Endothelial cell of umbilical vein (primary cell): ENCODE results near the gene ABCB6. TPM values are rescaled to one million over a fixed set of nuclear protein-coding genes. Genes with fewer than 3 reads are reported as not detected.

Source experiments
- BruUV-seq: library from RNA; stranded (reverse); fragments of 400-500 nt; replicated peaks from 2 replicates; lab custom pipeline; 2021; lab: Mats Ljungman, UMichigan
- CTCF ChIA-PET: fragments of 300-600, 350-600 bp; sonication (Branson Sonifier 250); formaldehyde crosslinking; loops from one replicate; lab custom pipeline; 2021; ENCODE audit warnings: antibody characterized with exemption, inconsistent platforms; lab: Charles Lee
- POLR2A ChIA-PET: fragments of 300-600, 350-600 bp; sonication (Branson Sonifier 250); formaldehyde crosslinking; loops from one replicate; lab custom pipeline; 2021; ENCODE audit warnings: antibody characterized with exemption, inconsistent platforms; lab: Charles Lee
- DNase-seq: peaks from one replicate; pipeline ENCODE4 v3.0.0-alpha.2; 2011; ENCODE audit warnings: low read depth, low spot score
- FAIRE-seq: peaks from 2 replicates; lab custom pipeline; 2011; peaks lifted over from hg19 to GRCh38; lab: Jason Lieb, UNC
- H2AFZ ChIP-seq: 2 replicates; pipeline ENCODE4 v1.6.0; 2012; ENCODE audit warnings: low read depth, low read length, control low read depth, inconsistent platforms
- H3K27ac ChIP-seq: 2 replicates; pipeline ENCODE4 v1.5.1; 2011; ENCODE audit warnings: low read depth, mild to moderate bottlenecking, control low read depth, low read length, moderate library complexity; ENCODE audit not compliant: insufficient read depth
- H3K27me3 ChIP-seq, 2 experiments: 2 replicates each; pipeline versions ENCODE4 v1.6.0 to v1.6.1; 2011; ENCODE audit warnings: low read length in 2 of 2, mixed read lengths in 1 of 2; ENCODE audit not compliant: control insufficient read depth in 2 of 2, insufficient read depth in 2 of 2
- H3K36me3 ChIP-seq, 2 experiments: 2 replicates in 1 of 2; 3 replicates in 1 of 2; pipeline ENCODE4 v1.5.1; 2011; ENCODE audit warnings: low read length in 2 of 2, mild to moderate bottlenecking in 1 of 2, moderate library complexity in 1 of 2; ENCODE audit not compliant: control insufficient read depth in 2 of 2, insufficient read depth in 2 of 2; ENCODE audit errors: extremely low read depth in 1 of 2
- H3K4me1 ChIP-seq: 3 replicates; pipeline ENCODE4 v1.5.1; 2011; ENCODE audit warnings: mild to moderate bottlenecking, low read length; ENCODE audit not compliant: control insufficient read depth, insufficient read depth; ENCODE audit errors: extremely low read depth
- H3K4me2 ChIP-seq: 2 replicates; pipeline ENCODE4 v1.6.1; 2011; ENCODE audit warnings: low read length, control low read depth, mixed read lengths; ENCODE audit not compliant: insufficient read depth
- H3K4me3 ChIP-seq, 3 experiments: fragments of 200-600 bp in 1 of 3; sonication (generic), shearing (Covaris generic) in 1 of 3; replicated peaks in 1 of 3; 2 replicates each; pipeline ENCODE4 v1.5.1; 2011 to 2016; ENCODE audit warnings: control low read depth in 3 of 3, low read length in 3 of 3, mild to moderate bottlenecking in 2 of 3, inconsistent platforms in 1 of 3, low read depth in 1 of 3, moderate library complexity in 1 of 3; ENCODE audit not compliant: insufficient read depth in 1 of 3
- H3K79me2 ChIP-seq: 2 replicates; pipeline ENCODE4 v1.6.0; 2012; ENCODE audit warnings: low read length, inconsistent platforms; ENCODE audit not compliant: control insufficient read depth, insufficient read depth
- H3K9ac ChIP-seq: replicated peaks from 2 replicates; pipeline ENCODE3; 2011; ENCODE audit warnings: low read length, control low read depth; ENCODE audit not compliant: insufficient read depth; ENCODE audit errors: extremely low read depth
- H3K9me1 ChIP-seq: replicated peaks from 3 replicates; pipeline ENCODE4 v1.6.0; 2011; ENCODE audit warnings: mild to moderate bottlenecking, low read length; ENCODE audit not compliant: control insufficient read depth, insufficient read depth; ENCODE audit errors: extremely low read depth
- H3K9me3 ChIP-seq: replicated peaks from 2 replicates; pipeline ENCODE4 v1.5.1; 2012; ENCODE audit warnings: low read length, inconsistent platforms; ENCODE audit not compliant: control insufficient read depth, insufficient read depth
- H4K20me1 ChIP-seq: replicated peaks from 2 replicates; pipeline ENCODE3; 2011; ENCODE audit warnings: mild to moderate bottlenecking, low read length; ENCODE audit not compliant: control insufficient read depth, insufficient read depth; ENCODE audit errors: extremely low read depth
- EZH2 ChIP-seq: IDR thresholded peaks from 2 replicates; pipeline ENCODE4 v1.6.1; 2012; ENCODE audit warnings: borderline replicate concordance, low read depth, mild to moderate bottlenecking, moderate library complexity, low read length, inconsistent platforms; ENCODE audit not compliant: severe bottlenecking
- FOS ChIP-seq: IDR thresholded peaks from 2 replicates; pipeline ENCODE4 v1.6.1; 2011; ENCODE audit warnings: mild to moderate bottlenecking, low read length, moderate library complexity, borderline replicate concordance; ENCODE audit not compliant: insufficient read depth
- GATA2 ChIP-seq: IDR thresholded peaks from 2 replicates; pipeline ENCODE4 v1.7.0; 2011; ENCODE audit warnings: low read depth, mild to moderate bottlenecking, moderate library complexity, mixed read lengths, low read length; ENCODE audit not compliant: insufficient read length, insufficient read depth
- JUN ChIP-seq: IDR thresholded peaks from 2 replicates; pipeline ENCODE4 v1.6.1; 2011; ENCODE audit warnings: borderline replicate concordance, low read depth; ENCODE audit not compliant: insufficient read length, insufficient read depth
- MYC ChIP-seq: IDR thresholded peaks from one replicate; pipeline ENCODE4 v1.6.1; 2011; ENCODE audit warnings: mild to moderate bottlenecking, low read depth, low read length
- POLR2A ChIP-seq: IDR thresholded peaks from 2 replicates; pipeline ENCODE4 v1.6.1; 2012; ENCODE audit warnings: low read depth, mild to moderate bottlenecking, control low read depth, low read length
- POLR2AphosphoS5 ChIP-seq: IDR thresholded peaks from 2 replicates; pipeline ENCODE4 v1.6.1; 2012; ENCODE audit warnings: low read depth, mild to moderate bottlenecking, control low read depth, low read length, moderate library complexity; ENCODE audit not compliant: insufficient read depth
- dilution Hi-C: fragments of 300-500 bp; cut with MboI; formaldehyde crosslinking; loops from one replicate; pipeline ENCODE4 v1.15.0; 2019; ENCODE audit warnings: low sequenced_read_pairs; ENCODE audit not compliant: extremely low pct_ligation_motif_present
- intact Hi-C: fragments of 100-400 bp; cut with micrococcal nuclease; formaldehyde crosslinking; loops from one replicate; pipeline ENCODE4 v1.10.0; 2022
- polyA plus RNA-seq, 4 experiments: library from polyadenylated mRNA; depleted of rRNA in 3 of 4; stranded (reverse) in 3 of 4; unstranded in 1 of 4; fragments of >200 nt; gene quantifications; 2 replicates each; pipeline versions ENCODE4 v1.2.1 to v1.2.3, GENCODE V29; 2011 to 2012; ENCODE audit warnings: missing spikeins in 1 of 4
- total RNA-seq: library from RNA; stranded (reverse); gene quantifications from 2 replicates; pipeline ENCODE4 v1.2.3, GENCODE V29; 2021
- TF ChIP-seq, protein P1 (sequence below): IDR thresholded peaks from 2 replicates; pipeline ENCODE4 v1.6.1; 2011; ENCODE audit not compliant: insufficient read depth, insufficient read length
- TF ChIP-seq, protein P2 (sequence below), 2 donors: IDR thresholded peaks; 1 replicate in 1 of 2; 2 replicates in 1 of 2; pipeline ENCODE4 v1.5.1; 2011; ENCODE audit warnings: low read length in 2 of 2, mild to moderate bottlenecking in 2 of 2, moderate library complexity in 2 of 2, control low read depth in 1 of 2, inconsistent platforms in 1 of 2, low read depth in 1 of 2; ENCODE audit not compliant: insufficient read depth in 1 of 2; ENCODE audit errors: extremely low read depth in 1 of 2

ABCB6 gene
- total and polyA plus RNA-seq, 2 donors (not counting 3 experiments of a cell fraction or from before 2014, with no cell fraction given) = 25.7 to 32.5 TPM

GRCh38 chr2:219207134-219207883 lies 11.4 kb downstream of the ABCB6 start:
- Histone ChIP-seq H3K9ac (no peak overlapping the region), H3K36me3 (peaks cover 0 to 7% of the 10 kb centered on the region in 2 experiments), H3K4me1 (peaks cover 18% of the 10 kb centered on the region), H3K79me2 (no peaks in the 10 kb centered on the region), H3K27me3 (no peaks in the 10 kb centered on the region), H3K9me1 (no peaks in the 10 kb centered on the region), H2AFZ (peak overlapping the region; percentile 13), H3K4me3 (peak overlapping the region; percentile 7 to 83 (median 49)), H3K27ac (no peak overlapping the region), H3K9me3 (no peaks in the 10 kb centered on the region), H3K4me2 (peak overlapping the region; percentile 71), H4K20me1 (no peaks in the 10 kb centered on the region)
- dilution Hi-C loops = no loop called here
- intact Hi-C loops = loop anchor here (1.0 to 2.0 kb wide), 3 partner anchors 11 to 181 kb away; partner anchors contain the start of genes ABCB6, GLB1L and STK16
- POLR2A ChIA-PET = interaction anchor here (0.6 kb wide), 1 partner anchor 10 kb away, joined by 4 read pairs; no protein-coding TSS in a partner anchor
- CTCF ChIA-PET = interaction anchor here (0.6 to 3.1 kb wide), 13 partner anchors 12 to 225 kb away, joined by 3 to 14 read pairs (median 6); partner anchors contain the start of genes ANKZF1, ATG9A, CNPPD1 and DNAJB2
- DNase-seq (no peak), FAIRE-seq (no peak)
- TSS peak; percentile 45 for BruUV-seq
- TF ChIP-seq EZH2 (no peak), GATA2 (no peak), POLR2A (no peak), FOS (no peak), MYC (no peak), POLR2AphosphoS5 (no peak), JUN (no peak)
- TF ChIP-seq, protein P1, sequence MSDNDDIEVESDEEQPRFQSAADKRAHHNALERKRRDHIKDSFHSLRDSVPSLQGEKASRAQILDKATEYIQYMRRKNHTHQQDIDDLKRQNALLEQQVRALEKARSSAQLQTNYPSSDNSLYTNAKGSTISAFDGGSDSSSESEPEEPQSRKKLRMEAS = no peak
- TF ChIP-seq, protein P2, sequence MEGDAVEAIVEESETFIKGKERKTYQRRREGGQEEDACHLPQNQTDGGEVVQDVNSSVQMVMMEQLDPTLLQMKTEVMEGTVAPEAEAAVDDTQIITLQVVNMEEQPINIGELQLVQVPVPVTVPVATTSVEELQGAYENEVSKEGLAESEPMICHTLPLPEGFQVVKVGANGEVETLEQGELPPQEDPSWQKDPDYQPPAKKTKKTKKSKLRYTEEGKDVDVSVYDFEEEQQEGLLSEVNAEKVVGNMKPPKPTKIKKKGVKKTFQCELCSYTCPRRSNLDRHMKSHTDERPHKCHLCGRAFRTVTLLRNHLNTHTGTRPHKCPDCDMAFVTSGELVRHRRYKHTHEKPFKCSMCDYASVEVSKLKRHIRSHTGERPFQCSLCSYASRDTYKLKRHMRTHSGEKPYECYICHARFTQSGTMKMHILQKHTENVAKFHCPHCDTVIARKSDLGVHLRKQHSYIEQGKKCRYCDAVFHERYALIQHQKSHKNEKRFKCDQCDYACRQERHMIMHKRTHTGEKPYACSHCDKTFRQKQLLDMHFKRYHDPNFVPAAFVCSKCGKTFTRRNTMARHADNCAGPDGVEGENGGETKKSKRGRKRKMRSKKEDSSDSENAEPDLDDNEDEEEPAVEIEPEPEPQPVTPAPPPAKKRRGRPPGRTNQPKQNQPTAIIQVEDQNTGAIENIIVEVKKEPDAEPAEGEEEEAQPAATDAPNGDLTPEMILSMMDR (IDR thresholded peaks at IDR 0.05; ENCODE audit: extremely low read depth in 1 of 2, insufficient read depth in 1 of 2, low read depth in 1 of 2, low read length in 2 of 2) = no peak
